PC-3 (cell line): ENCODE results near the gene RARA. TPM values are rescaled to one million over a fixed set of nuclear protein-coding genes. Genes with fewer than 3 reads are reported as not detected.

Experiments used
- ATAC-seq: fragments of 200-7000 bp; cut with Tn5 transposase; 2 replicates; pipeline ENCODE4 v1.9.1; 2020; ENCODE audit warnings: mild to moderate bottlenecking, moderate library complexity
- BruUV-seq: library from RNA; stranded (reverse); fragments of 400-500 nt; replicated peaks from 2 replicates; lab custom pipeline; 2021; lab: Mats Ljungman, UMichigan
- CTCF ChIA-PET: fragments of 300-600 bp; sonication (Branson Sonifier 250); formaldehyde crosslinking; loops from one replicate; lab custom pipeline; 2022; ENCODE audit warnings: antibody characterized with exemption; lab: Charles Lee
- POLR2A ChIA-PET: fragments of 300-600 bp; sonication (Branson Sonifier 250); formaldehyde crosslinking; loops from one replicate; lab custom pipeline; 2022; ENCODE audit warnings: antibody characterized with exemption; ENCODE audit not compliant: unreplicated experiment; lab: Charles Lee
- DNase-seq: peaks from one replicate; pipeline ENCODE4 v3.0.0-alpha.2; 2015
- H2AFZ ChIP-seq: fragments of 300-600 bp; sonication (generic); 2 replicates; pipeline ENCODE4 v1.6.0; 2016; ENCODE audit warnings: antibody characterized with exemption, low read length
- H3F3A ChIP-seq: fragments of 300-600 bp; sonication (generic); one replicate; pipeline ENCODE4 v1.6.0; 2017; ENCODE audit warnings: antibody characterized with exemption, low read length, control low read depth, mild to moderate bottlenecking; ENCODE audit not compliant: unreplicated experiment
- H3K27ac ChIP-seq: fragments of 300-600 bp; sonication (generic); 2 replicates; pipeline ENCODE4 v1.5.1; 2016; ENCODE audit warnings: mild to moderate bottlenecking, low read length
- H3K27me3 ChIP-seq: fragments of 300-600 bp; sonication (generic); 2 replicates; pipeline ENCODE4 v1.6.1; 2016; ENCODE audit warnings: low read length, mixed read lengths
- H3K36me3 ChIP-seq: fragments of 300-600 bp; sonication (generic); 2 replicates; pipeline ENCODE4 v1.6.1; 2016; ENCODE audit warnings: low read depth, mixed run types, low read length, mixed read lengths
- H3K4me1 ChIP-seq: fragments of 300-600 bp; sonication (generic); 2 replicates; pipeline ENCODE4 v1.5.1; 2016; ENCODE audit warnings: low read length; ENCODE audit not compliant: insufficient read depth
- H3K4me2 ChIP-seq: fragments of 300-600 bp; sonication (generic); 2 replicates; pipeline ENCODE4 v1.6.0; 2016; ENCODE audit warnings: low read length
- H3K4me3 ChIP-seq: fragments of 300-600 bp; sonication (generic); 2 replicates; pipeline ENCODE4 v1.5.1; 2016; ENCODE audit warnings: mild to moderate bottlenecking, low read length, mixed read lengths
- H3K79me2 ChIP-seq: fragments of 300-600 bp; sonication (generic); 2 replicates; pipeline ENCODE4 v1.6.1; 2017; ENCODE audit warnings: low read length, mixed read lengths
- H3K9ac ChIP-seq: fragments of 300-600 bp; sonication (generic); 2 replicates; pipeline ENCODE4 v1.6.0; 2016; ENCODE audit warnings: mild to moderate bottlenecking, low read length
- H3K9me2 ChIP-seq: fragments of 300-600 bp; sonication (generic); replicated peaks from 2 replicates; pipeline ENCODE4 v1.6.1; 2016; ENCODE audit warnings: mixed run types, low read length, mixed read lengths
- H3K9me3 ChIP-seq: fragments of 300-600 bp; sonication (generic); 2 replicates; pipeline ENCODE4 v1.6.1; 2016; ENCODE audit warnings: low read length, mixed read lengths
- H4K20me1 ChIP-seq: fragments of 300-600 bp; sonication (generic); 2 replicates; pipeline ENCODE4 v1.6.1; 2016; ENCODE audit warnings: low read length, mixed read lengths
- EZH2 ChIP-seq: fragments of 300-600 bp; sonication (generic); IDR thresholded peaks from one replicate; pipeline ENCODE4 v1.6.1; 2017; ENCODE audit warnings: antibody characterized with exemption, mild to moderate bottlenecking, low read length; ENCODE audit not compliant: unreplicated experiment
- EZH2phosphoT487 ChIP-seq: fragments of 300-600 bp; sonication (generic); IDR thresholded peaks from 2 replicates; pipeline ENCODE4 v1.6.1; 2018; ENCODE audit warnings: mild to moderate bottlenecking, antibody characterized with exemption, low read length, borderline replicate concordance
- intact Hi-C: fragments of 100-400 bp; cut with micrococcal nuclease; formaldehyde crosslinking; loops from 2 replicates; pipeline ENCODE4 v1.9.0; 2023
- total RNA-seq: library from RNA; depleted of rRNA; stranded (reverse); fragments of >200 nt; gene quantifications from 2 replicates; pipeline ENCODE4 v1.2.3, GENCODE V29; 2014
- TF ChIP-seq, protein P1 (sequence below): fragments of 300-600 bp; sonication (generic); conservative IDR thresholded peaks from 2 replicates; pipeline ENCODE4 v1.5.1; 2017; ENCODE audit warnings: antibody characterized with exemption, low read depth, mild to moderate bottlenecking, low read length

Gene RARA
- total RNA-seq, 1 experiment from 2014 or later = 19.6 TPM

DNA sequence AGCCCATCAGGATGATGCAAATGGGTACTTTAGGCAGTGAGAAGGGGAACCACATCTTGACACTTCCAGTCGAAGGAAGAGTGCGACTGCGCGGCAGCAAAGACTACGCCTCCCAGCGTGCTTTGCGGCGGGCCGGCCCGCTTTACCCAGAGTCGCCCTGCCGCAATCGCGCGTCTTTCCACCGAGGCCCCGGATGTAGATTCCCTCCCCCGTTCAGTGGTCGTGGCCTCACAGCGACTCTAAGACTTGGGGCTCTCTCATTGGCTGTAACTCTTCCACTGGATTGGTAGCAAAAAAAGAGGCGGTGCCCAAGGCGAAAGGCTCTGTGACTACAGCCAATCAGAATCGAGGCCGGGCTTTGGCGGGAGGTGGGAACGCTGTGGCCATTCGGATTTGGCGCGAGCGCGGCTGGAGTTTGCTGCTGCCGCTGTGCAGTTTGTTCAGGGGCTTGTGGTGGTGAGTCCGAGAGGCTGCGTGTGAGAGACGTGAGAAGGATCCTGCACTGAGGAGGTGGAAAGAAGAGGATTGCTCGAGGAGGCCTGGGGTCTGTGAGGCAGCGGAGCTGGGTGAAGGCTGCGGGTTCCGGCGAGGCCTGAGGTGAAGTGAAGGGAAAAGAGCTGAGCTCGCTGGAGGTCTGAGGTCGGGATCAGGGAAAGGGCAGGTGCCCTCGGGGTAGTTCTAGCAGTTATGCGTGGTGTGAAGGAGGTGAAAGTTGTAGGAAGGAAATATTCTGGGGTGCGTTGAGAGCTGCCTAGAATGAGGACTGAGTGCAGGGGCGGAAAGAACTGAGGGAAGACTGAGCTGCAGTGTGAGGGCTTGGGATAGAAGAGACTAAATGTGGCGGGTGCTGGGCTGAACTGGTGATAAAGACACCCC lies 21.2 kb upstream of the RARA start, which contains the start of gene CDC6:
TSS of gene CDC6 (plus strand) at position 386 of the 876 bp plus-strand sequence. CDS start 1,542 bp downstream, outside the sequence.
- Histone ChIP-seq H3K4me3 (peak within 1 kb of the TSS; percentile 94), H3K9me2 (no peaks in the 10 kb centered on the region), H3K4me1 (peaks cover 35% of the 10 kb centered on the region), H3F3A (peaks cover 10% of the 10 kb centered on the region), H3K27ac (peak within 1 kb of the TSS; percentile 57), H3K9ac (peak within 1 kb of the TSS; percentile 98), H3K36me3 (peaks cover 24% of the 10 kb centered on the region), H3K4me2 (peak within 1 kb of the TSS; percentile 86), H3K79me2 (peaks cover 35% of the 10 kb centered on the region), H2AFZ (peak within 1 kb of the TSS; percentile 31), H3K27me3 (no peaks in the 10 kb centered on the region), H4K20me1 (peaks cover 14% of the 10 kb centered on the region), H3K9me3 (no peaks in the 10 kb centered on the region)
- intact Hi-C loops = no loop called here
- ChIA-PET CTCF (no interaction called here), POLR2A (no interaction called here)
- ATAC-seq = peak; percentile 78
- BruUV-seq = TSS peak; percentile 36
- TF ChIP-seq, protein P1, sequence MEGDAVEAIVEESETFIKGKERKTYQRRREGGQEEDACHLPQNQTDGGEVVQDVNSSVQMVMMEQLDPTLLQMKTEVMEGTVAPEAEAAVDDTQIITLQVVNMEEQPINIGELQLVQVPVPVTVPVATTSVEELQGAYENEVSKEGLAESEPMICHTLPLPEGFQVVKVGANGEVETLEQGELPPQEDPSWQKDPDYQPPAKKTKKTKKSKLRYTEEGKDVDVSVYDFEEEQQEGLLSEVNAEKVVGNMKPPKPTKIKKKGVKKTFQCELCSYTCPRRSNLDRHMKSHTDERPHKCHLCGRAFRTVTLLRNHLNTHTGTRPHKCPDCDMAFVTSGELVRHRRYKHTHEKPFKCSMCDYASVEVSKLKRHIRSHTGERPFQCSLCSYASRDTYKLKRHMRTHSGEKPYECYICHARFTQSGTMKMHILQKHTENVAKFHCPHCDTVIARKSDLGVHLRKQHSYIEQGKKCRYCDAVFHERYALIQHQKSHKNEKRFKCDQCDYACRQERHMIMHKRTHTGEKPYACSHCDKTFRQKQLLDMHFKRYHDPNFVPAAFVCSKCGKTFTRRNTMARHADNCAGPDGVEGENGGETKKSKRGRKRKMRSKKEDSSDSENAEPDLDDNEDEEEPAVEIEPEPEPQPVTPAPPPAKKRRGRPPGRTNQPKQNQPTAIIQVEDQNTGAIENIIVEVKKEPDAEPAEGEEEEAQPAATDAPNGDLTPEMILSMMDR = no peak
- TF ChIP-seq EZH2phosphoT487 (no peak), EZH2 (no peak)
- peak; percentile 97 for DNase-seq

DNA sequence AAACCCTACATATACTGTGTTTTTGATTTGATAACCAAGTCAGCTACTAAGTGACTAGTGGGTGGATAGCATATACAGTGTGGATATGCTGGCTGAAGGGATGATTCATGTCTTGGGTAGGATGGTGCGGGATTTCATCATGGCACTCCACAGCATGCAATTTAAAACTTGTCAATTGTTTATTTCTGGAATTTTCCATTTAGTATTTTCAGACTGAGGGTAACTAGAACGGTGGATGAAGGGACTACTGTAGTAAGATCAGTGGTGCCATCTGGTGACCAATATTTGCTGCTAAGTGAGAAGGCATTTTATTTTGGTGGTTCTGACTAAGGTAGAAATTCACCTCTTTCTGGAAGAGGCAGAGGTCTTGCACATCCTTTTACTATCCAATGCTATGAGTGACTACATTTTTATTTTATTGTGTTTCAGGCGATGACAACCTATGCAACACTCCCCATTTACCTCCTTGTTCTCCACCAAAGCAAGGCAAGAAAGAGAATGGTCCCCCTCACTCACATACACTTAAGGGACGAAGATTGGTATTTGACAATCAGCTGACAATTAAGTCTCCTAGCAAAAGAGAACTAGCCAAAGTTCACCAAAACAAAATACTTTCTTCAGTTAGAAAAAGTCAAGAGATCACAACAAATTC lies 18.2 kb upstream of the RARA start:
- ChIA-PET POLR2A (no interaction called here), CTCF (interaction anchor here (0.6 to 1.0 kb wide), 2 partner anchors 9 to 88 kb away, joined by 4 to 6 read pairs; no protein-coding TSS in a partner anchor)
- intact Hi-C loops = loop anchor here (1.0 to 5.0 kb wide), 2 partner anchors 88 to 178 kb away; no protein-coding TSS in a partner anchor
- Histone ChIP-seq H3K27ac (no peak overlapping the region), H3K9ac (no peak overlapping the region), H3K36me3 (peaks cover 47% of the 10 kb centered on the region), H3K4me2 (peak overlapping the region; percentile 86), H3K9me2 (no peaks in the 10 kb centered on the region), H3K4me1 (peaks cover 14% of the 10 kb centered on the region; the same call in 1 of the 2 replicates), H4K20me1 (peaks cover 14% of the 10 kb centered on the region), H3F3A (no peaks in the 10 kb centered on the region), H3K27me3 (no peaks in the 10 kb centered on the region), H3K9me3 (no peaks in the 10 kb centered on the region), H2AFZ (no peak overlapping the region), H3K79me2 (peaks cover 35% of the 10 kb centered on the region), H3K4me3 (no peak overlapping the region)
- TF ChIP-seq, protein P1 = peak; percentile 74
- no peak for TF ChIP-seq EZH2
- no peak for TF ChIP-seq EZH2phosphoT487
- peak; percentile 76 for DNase-seq
- no TSS peak for BruUV-seq
- peak; percentile 23 for ATAC-seq
